ENCODE results near the gene ALLC. TPM values are rescaled to one million over a fixed set of nuclear protein-coding genes. Genes with fewer than 3 reads are reported as not detected.

Gene ALLC
- total RNA-seq, 4 donors from 2014 or later, result not detected

GRCh38 chr2:3652896-3653625 lies 4.9 kb upstream of the ALLC start:
- H3K9me3 ChIP-seq, result no peaks in the 10 kb centered on the region
- no peaks in the 10 kb centered on the region for H3K36me3 ChIP-seq
- intact Hi-C loops (cut with DNase I), result loop anchor here (5.0 kb wide), 2 partner anchors 66 to 231 kb away; no protein-coding TSS in a partner anchor
- no peak overlapping the region for H3K27ac ChIP-seq (replicated peaks in 1 of 4)
- no peak for DNase-seq (ENCODE audit: extremely low spot score)
- 95% methylated on average over 9 of the region's 9 CpGs for WGBS
- H3K4me1 ChIP-seq, result peaks cover 11 to 22% (median 20%) of the 10 kb centered on the region in 4 donors
- TF ChIP-seq POLR2A (IDR thresholded peaks at IDR 0.05; ENCODE audit: low read depth) (no peak), POLR2AphosphoS5 (IDR thresholded peaks at IDR 0.05) (no peak), EP300 (IDR thresholded peaks at IDR 0.05) (no peak)
- TF ChIP-seq, protein P1, sequence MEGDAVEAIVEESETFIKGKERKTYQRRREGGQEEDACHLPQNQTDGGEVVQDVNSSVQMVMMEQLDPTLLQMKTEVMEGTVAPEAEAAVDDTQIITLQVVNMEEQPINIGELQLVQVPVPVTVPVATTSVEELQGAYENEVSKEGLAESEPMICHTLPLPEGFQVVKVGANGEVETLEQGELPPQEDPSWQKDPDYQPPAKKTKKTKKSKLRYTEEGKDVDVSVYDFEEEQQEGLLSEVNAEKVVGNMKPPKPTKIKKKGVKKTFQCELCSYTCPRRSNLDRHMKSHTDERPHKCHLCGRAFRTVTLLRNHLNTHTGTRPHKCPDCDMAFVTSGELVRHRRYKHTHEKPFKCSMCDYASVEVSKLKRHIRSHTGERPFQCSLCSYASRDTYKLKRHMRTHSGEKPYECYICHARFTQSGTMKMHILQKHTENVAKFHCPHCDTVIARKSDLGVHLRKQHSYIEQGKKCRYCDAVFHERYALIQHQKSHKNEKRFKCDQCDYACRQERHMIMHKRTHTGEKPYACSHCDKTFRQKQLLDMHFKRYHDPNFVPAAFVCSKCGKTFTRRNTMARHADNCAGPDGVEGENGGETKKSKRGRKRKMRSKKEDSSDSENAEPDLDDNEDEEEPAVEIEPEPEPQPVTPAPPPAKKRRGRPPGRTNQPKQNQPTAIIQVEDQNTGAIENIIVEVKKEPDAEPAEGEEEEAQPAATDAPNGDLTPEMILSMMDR (IDR thresholded peaks at IDR 0.05), result no peak
- no peak overlapping the region for H3K4me3 ChIP-seq
- no peaks in the 10 kb centered on the region for H3K27me3 ChIP-seq

DNA sequence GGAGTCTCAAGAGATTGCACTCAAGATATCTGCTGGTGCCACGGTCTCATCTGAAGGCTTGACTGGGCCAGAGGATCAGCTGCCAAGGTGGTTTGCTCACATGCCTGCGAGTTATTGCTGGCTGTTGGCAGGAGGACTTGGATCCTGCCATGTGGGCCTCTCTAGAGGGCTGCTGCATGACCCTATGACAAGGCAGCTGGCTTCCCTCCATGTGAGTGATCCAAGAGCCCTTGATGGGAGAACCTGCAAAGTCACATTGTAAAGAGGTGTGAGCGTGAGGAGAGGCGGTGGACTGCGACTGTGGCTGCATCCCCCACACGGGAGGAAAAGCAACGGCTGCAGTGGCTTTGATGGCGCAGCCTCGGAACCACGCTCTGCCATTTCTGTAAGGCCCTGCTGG lies 4.0 kb upstream of the ALLC start:
- H3K4me3 ChIP-seq, result no peak overlapping the region
- H3K4me1 ChIP-seq, result peaks cover 12 to 22% (median 21%) of the 10 kb centered on the region in 4 donors
- H3K27me3 ChIP-seq, result no peaks in the 10 kb centered on the region
- intact Hi-C loops (cut with DNase I), result loop anchor here (5.0 kb wide), 2 partner anchors 67 to 232 kb away; no protein-coding TSS in a partner anchor
- TF ChIP-seq POLR2AphosphoS5 (IDR thresholded peaks at IDR 0.05) (no peak), POLR2A (IDR thresholded peaks at IDR 0.05; ENCODE audit: low read depth) (no peak), EP300 (IDR thresholded peaks at IDR 0.05) (no peak)
- TF ChIP-seq, protein P1 (IDR thresholded peaks at IDR 0.05), result no peak
- no peaks in the 10 kb centered on the region for H3K36me3 ChIP-seq
- no peaks in the 10 kb centered on the region for H3K9me3 ChIP-seq
- no peak overlapping the region for H3K27ac ChIP-seq (replicated peaks in 1 of 4)
- no peak for DNase-seq (ENCODE audit: extremely low spot score)
- 93% methylated on average over 10 of the region's 10 CpGs for WGBS

GRCh38 chr2:3654531-3655225 lies 3.3 kb upstream of the ALLC start:
- intact Hi-C loops (cut with DNase I), result loop anchor here (5.0 kb wide), 2 partner anchors 67 to 232 kb away; no protein-coding TSS in a partner anchor
- 83% methylated on average over 21 of the region's 21 CpGs for WGBS
- H3K4me1 ChIP-seq, result peaks cover 17 to 25% (median 23%) of the 10 kb centered on the region in 4 donors
- H3K36me3 ChIP-seq, result no peaks in the 10 kb centered on the region
- H3K4me3 ChIP-seq, result no peak overlapping the region
- no peaks in the 10 kb centered on the region for H3K27me3 ChIP-seq
- no peak for DNase-seq (ENCODE audit: extremely low spot score)
- TF ChIP-seq, protein P1 (IDR thresholded peaks at IDR 0.05), result no peak
- no peak for TF ChIP-seq POLR2AphosphoS5 (IDR thresholded peaks at IDR 0.05)
- TF ChIP-seq POLR2A (IDR thresholded peaks at IDR 0.05; ENCODE audit: low read depth), result no peak
- TF ChIP-seq EP300 (IDR thresholded peaks at IDR 0.05), result no peak
- H3K9me3 ChIP-seq, result no peaks in the 10 kb centered on the region
- H3K27ac ChIP-seq (replicated peaks in 1 of 4), result no peak overlapping the region

DNA sequence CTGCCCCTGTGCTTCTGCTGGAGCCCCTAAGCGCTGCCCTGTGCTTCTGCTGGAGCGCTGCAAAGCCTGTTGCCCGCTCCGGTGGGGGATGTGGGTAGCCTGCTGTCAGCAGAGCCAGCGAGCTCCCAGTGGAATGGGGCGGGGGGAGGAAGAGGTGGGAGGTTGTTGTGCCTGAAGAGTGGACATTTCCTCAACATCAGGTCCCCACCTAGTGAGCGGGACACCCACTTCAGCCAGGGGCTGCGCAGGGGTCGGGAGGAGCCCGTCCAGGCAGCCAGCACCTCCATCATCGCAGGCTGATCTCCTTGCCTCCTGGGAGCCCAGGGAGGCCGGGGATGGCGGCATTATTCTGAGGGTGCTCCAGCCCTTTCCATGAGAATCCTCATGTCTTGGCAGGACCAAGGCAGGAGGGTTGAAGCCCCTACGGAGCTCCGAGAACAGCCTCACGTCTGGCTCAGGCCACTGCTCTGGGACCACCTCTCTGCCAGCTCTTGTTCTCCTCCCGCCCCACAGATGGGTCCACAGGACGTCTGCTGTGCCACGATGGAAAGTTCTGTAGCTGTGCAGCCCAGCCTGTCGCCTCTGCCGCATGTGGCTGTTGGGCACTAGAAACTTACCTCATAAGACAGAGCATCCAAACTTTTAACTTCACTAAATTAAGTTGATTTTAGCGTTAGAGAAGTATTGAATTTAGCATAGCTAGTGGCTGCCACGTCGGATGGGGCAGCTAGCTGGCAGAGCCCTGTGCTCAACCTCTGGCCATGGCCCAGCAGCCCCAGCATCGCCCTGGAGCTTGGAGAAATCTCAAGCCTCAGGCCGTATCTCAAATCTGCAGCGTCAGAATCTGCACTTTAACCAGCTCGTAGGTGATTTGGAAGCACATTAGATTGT lies 1.9 kb upstream of the ALLC start:
- intact Hi-C loops (cut with DNase I), result no loop called here

More for the DNA sequence above, 1.9 kb upstream of the ALLC start:
- no peak overlapping the region for H3K27ac ChIP-seq (replicated peaks in 1 of 4)
- no peak for DNase-seq (ENCODE audit: extremely low spot score)
- H3K4me3 ChIP-seq, result no peak overlapping the region
- no peaks in the 10 kb centered on the region for H3K9me3 ChIP-seq
- no peaks in the 10 kb centered on the region for H3K27me3 ChIP-seq
- WGBS, result 82% methylated on average over 28 of the region's 28 CpGs
- H3K36me3 ChIP-seq, result no peaks in the 10 kb centered on the region
- TF ChIP-seq POLR2A (IDR thresholded peaks at IDR 0.05; ENCODE audit: low read depth), result no peak
- TF ChIP-seq, protein P1 (IDR thresholded peaks at IDR 0.05), result no peak
- TF ChIP-seq EP300 (IDR thresholded peaks at IDR 0.05), result no peak
- TF ChIP-seq POLR2AphosphoS5 (IDR thresholded peaks at IDR 0.05), result no peak
- peaks cover 12 to 15% (median 13%) of the 10 kb centered on the region in 4 donors for H3K4me1 ChIP-seq
